ENCODE results near the gene GREB1.
"Not testable (repeated sequence)": the region's sequence is repeated elsewhere in the genome, so short reads cannot be mapped to it uniquely, and the experiment has no call there.

The GREB1 gene

GRCh38 chr2:11647834-11648600 lies 114.2 kb downstream of the GREB1 start:
- DNase-seq: no peak

GRCh38 chr2:11649093-11649492 lies 115.2 kb downstream of the GREB1 start:
- no peak for DNase-seq

- no peak for DNase-seq
Measured at GRCh38 chr2:11651856-11652548, 118.2 kb downstream of the GREB1 start.

- no peak for DNase-seq
Measured at GRCh38 chr2:11652553-11652952, 118.7 kb downstream of the GREB1 start.

GRCh38 chr2:11655495-11655894 lies 121.7 kb downstream of the GREB1 start:
- no peak for DNase-seq

GRCh38 chr2:11656252-11656651 lies 122.4 kb downstream of the GREB1 start:
- no peak for DNase-seq

- no peak for DNase-seq
Measured at GRCh38 chr2:11656671-11657101, 122.8 kb downstream of the GREB1 start.

- no peak for DNase-seq
Measured at GRCh38 chr2:11657195-11657594, 123.3 kb downstream of the GREB1 start.

GRCh38 chr2:11657646-11658045 lies 123.8 kb downstream of the GREB1 start:
- DNase-seq: no peak

GRCh38 chr2:11658208-11659114 lies 124.6 kb downstream of the GREB1 start:
- DNase-seq: no peak

- DNase-seq: no peak
Measured at GRCh38 chr2:11659115-11659475, 125.2 kb downstream of the GREB1 start.

GRCh38 chr2:11659851-11660250 lies 126.0 kb downstream of the GREB1 start:
- no peak for DNase-seq

- DNase-seq: not testable (repeated sequence)
Measured at GRCh38 chr2:11660396-11660795, 126.6 kb downstream of the GREB1 start.

- no peak for DNase-seq
Measured at GRCh38 chr2:11661891-11662435, 128.1 kb downstream of the GREB1 start.

- no peak for DNase-seq
Measured at GRCh38 chr2:11662882-11663281, 129.0 kb downstream of the GREB1 start.

GRCh38 chr2:11663427-11663826 lies 129.6 kb downstream of the GREB1 start:
- no peak for DNase-seq

- DNase-seq: no peak
Measured at GRCh38 chr2:11665028-11665427, 131.2 kb downstream of the GREB1 start.

GRCh38 chr2:11665510-11666362 lies 131.9 kb downstream of the GREB1 start:
- no peak for DNase-seq

- no peak for DNase-seq
Measured at GRCh38 chr2:11667194-11667593, 133.3 kb downstream of the GREB1 start.

- DNase-seq: no peak
Measured at GRCh38 chr2:11667866-11668637, 134.2 kb downstream of the GREB1 start.
